ENCODE data around the gene VPS26C. TPM values are rescaled to one million over a fixed set of nuclear protein-coding genes. Genes with fewer than 3 reads are reported as not detected.

The VPS26C gene
- total and polyA plus RNA-seq, 10 of the 15 experiments (the other 5 are each of a cell fraction or from before 2014, with no cell fraction given): 32.5 to 65.1 (median 48.0) TPM

GRCh38 chr21:37188825-37189224, 78.3 kb downstream of the VPS26C start:
- Histone ChIP-seq H3K4me1 (ENCODE audit: control insufficient read depth, insufficient read depth, low read length) (0 out of 2 replicates have a peak, but pooled peaks cover under 1% of the 10 kb centered on the region), H3K9ac (ENCODE audit: control insufficient read depth, insufficient read depth, low read length) (no peak overlapping the region), H3K27ac (ENCODE audit: control insufficient read depth, insufficient read depth) (no peak overlapping the region), H4K20me1 (ENCODE audit: control insufficient read depth, insufficient read depth) (no peaks in the 10 kb centered on the region), H3K9me3 (replicated peaks; ENCODE audit: control insufficient read depth, insufficient read depth, low read length) (no peaks in the 10 kb centered on the region), H2AFZ (ENCODE audit: control insufficient read depth, low read depth, low read length) (no peak overlapping the region), H3K4me3 (no peak overlapping the region), H3K4me2 (ENCODE audit: control insufficient read depth, insufficient read depth) (no peak overlapping the region), H3K27me3 (replicated peaks in 1 of 2; ENCODE audit: control insufficient read depth in 2 of 2, insufficient read depth in 2 of 2, low read length in 1 of 2) (no peaks in the 10 kb centered on the region), H3K79me2 (ENCODE audit: control insufficient read depth, insufficient read depth, low read length) (no peaks in the 10 kb centered on the region), H3K36me3 (ENCODE audit: control insufficient read depth in 2 of 2, insufficient read depth in 2 of 2, low read length in 1 of 2) (no peaks in the 10 kb centered on the region; a peak in 4 of 4 replicates)
- no TSS peak for BruUV-seq (replicated peaks)
- 100% methylated on average over 1 of the region's 1 CpG for WGBS (ENCODE audit: insufficient coverage, insufficient replicate concordance, low lambda C conversion rate, missing lambda C conversion rate)
- intact Hi-C loops (cut with micrococcal nuclease; ENCODE audit: unreplicated experiment) (no loop called here), in situ Hi-C loops (cut with MboI) (no loop called here)
- no peak for FAIRE-seq
- ChIA-PET SMC1A (ENCODE audit: uncharacterized antibody, unreplicated experiment) (no interaction called here), RAD21 (ENCODE audit: unreplicated experiment) (no interaction called here), CTCF (interaction anchor here (2.6 kb wide), 1 partner anchor 17 kb away, joined by 7 read pairs; no protein-coding TSS in a partner anchor), POLR2A (no interaction called here)
- DNase-seq (ENCODE audit: low read depth, low spot score): no peak
- no peak for ATAC-seq
- no peak for TF ChIP-seq SIN3A (IDR thresholded peaks at IDR 0.05; ENCODE audit: low read depth, low read length)
- TF ChIP-seq E2F4 (IDR thresholded peaks at IDR 0.05; ENCODE audit: low read depth, low read length): no peak
- TF ChIP-seq USF2 (IDR thresholded peaks at IDR 0.05; ENCODE audit: borderline replicate concordance, low read depth, low read length): no peak
- no peak for TF ChIP-seq GATAD2B (conservative IDR thresholded peaks at IDR 0.05; ENCODE audit: low read depth)
- TF ChIP-seq NFYB (IDR thresholded peaks at IDR 0.05; ENCODE audit: insufficient read depth, low read depth, low read length): no peak
- TF ChIP-seq REST (IDR thresholded peaks at IDR 0.05; ENCODE audit: low read depth, low read length): no peak
- no peak for TF ChIP-seq KAT2A (conservative IDR thresholded peaks at IDR 0.05; ENCODE audit: control insufficient read depth, low read depth, low read length)
- no peak for TF ChIP-seq LARP7 (IDR thresholded peaks at IDR 0.05)
- TF ChIP-seq ZNF274 (IDR thresholded peaks at IDR 0.05; ENCODE audit: insufficient read depth, insufficient read length): no peak
- TF ChIP-seq ZZZ3 (IDR thresholded peaks at IDR 0.05; ENCODE audit: control insufficient read depth, insufficient read length, low read depth): no peak
- no peak for TF ChIP-seq ZBTB33 (IDR thresholded peaks at IDR 0.05)
- TF ChIP-seq SKIL (IDR thresholded peaks at IDR 0.05; ENCODE audit: low read depth, poor library complexity, severe bottlenecking): no peak
